Muscle layer of colon (tissue), 2 donors: Measurements from ENCODE around the gene GNPDA1.

ENCODE experiments used
- H3K27ac ChIP-seq: one replicate; pipeline ENCODE4 v1.7.0; 2013; ENCODE audit warnings: low read depth, mild to moderate bottlenecking, low read length, moderate library complexity
- H3K27me3 ChIP-seq, 2 donors: one replicate each; pipeline ENCODE4 v1.7.0; 2013; ENCODE audit warnings: low read length in 2 of 2, mild to moderate bottlenecking in 2 of 2; ENCODE audit not compliant: insufficient read depth in 2 of 2, control insufficient read depth in 1 of 2
- H3K36me3 ChIP-seq: one replicate; pipeline ENCODE4 v1.7.0; 2013; ENCODE audit warnings: mild to moderate bottlenecking, low read length; ENCODE audit not compliant: insufficient read depth
- H3K4me1 ChIP-seq: one replicate; pipeline ENCODE4 v1.7.0; 2013; ENCODE audit warnings: mild to moderate bottlenecking, low read length; ENCODE audit not compliant: insufficient read depth
- H3K4me3 ChIP-seq, 2 donors: one replicate each; pipeline ENCODE4 v1.7.0; 2013; ENCODE audit warnings: low read length in 2 of 2, low read depth in 1 of 2, mild to moderate bottlenecking in 1 of 2, moderate library complexity in 1 of 2
- H3K9ac ChIP-seq: one replicate; pipeline ENCODE4 v1.7.0; 2013; ENCODE audit warnings: low read length
- H3K9me3 ChIP-seq: one replicate; pipeline ENCODE4 v1.7.0; 2013; ENCODE audit warnings: mild to moderate bottlenecking, low read length
- donor health status: abdominal sarcoma.
- donor health status: Adenocarcinoma of cecum.

Gene GNPDA1

GRCh38 chr5:141960449-141961323 is 52.1 kb downstream of the GNPDA1 start:
- no peak overlapping the region for H3K9ac ChIP-seq
- H3K4me3 ChIP-seq, result no peak overlapping the region
- H3K36me3 ChIP-seq, result no peaks in the 10 kb centered on the region
- no peaks in the 10 kb centered on the region for H3K27me3 ChIP-seq
- H3K27ac ChIP-seq, result no peak overlapping the region
- peaks cover 11% of the 10 kb centered on the region for H3K4me1 ChIP-seq
- H3K9me3 ChIP-seq, result no peaks in the 10 kb centered on the region

- peaks cover 11% of the 10 kb centered on the region for H3K4me1 ChIP-seq
- no peak overlapping the region for H3K9ac ChIP-seq
- no peaks in the 10 kb centered on the region for H3K9me3 ChIP-seq
- no peaks in the 10 kb centered on the region for H3K36me3 ChIP-seq
- no peak overlapping the region for H3K27ac ChIP-seq
- H3K4me3 ChIP-seq, result no peak overlapping the region
- no peaks in the 10 kb centered on the region for H3K27me3 ChIP-seq
These were observed 52.8 kb downstream of the GNPDA1 start for GRCh38 chr5:141960018-141960417.

GRCh38 chr5:141958546-141959172 is 54.2 kb downstream of the GNPDA1 start:
- Histone ChIP-seq H3K4me1 (peaks cover 11% of the 10 kb centered on the region), H3K27ac (no peak overlapping the region), H3K9me3 (no peaks in the 10 kb centered on the region), H3K27me3 (no peaks in the 10 kb centered on the region), H3K36me3 (no peaks in the 10 kb centered on the region), H3K9ac (no peak overlapping the region), H3K4me3 (no peak overlapping the region)

- Histone ChIP-seq H3K9me3 (no peaks in the 10 kb centered on the region), H3K4me3 (no peak within 1 kb of the TSS), H3K36me3 (no peaks in the 10 kb centered on the region), H3K4me1 (peaks cover 11% of the 10 kb centered on the region), H3K27ac (no peak within 1 kb of the TSS), H3K9ac (no peak within 1 kb of the TSS), H3K27me3 (no peaks in the 10 kb centered on the region)
These were observed 54.7 kb downstream of the GNPDA1 start, which contains the start of gene PCDH12 for GRCh38 chr5:141958113-141958512. TSS of gene PCDH12 (minus strand) at chr5:141958202. CDS start at chr5:141957851, 351 bp downstream.

- no peaks in the 10 kb centered on the region for H3K9me3 ChIP-seq
- no peaks in the 10 kb centered on the region for H3K36me3 ChIP-seq
- peaks cover 11% of the 10 kb centered on the region for H3K4me1 ChIP-seq
- H3K4me3 ChIP-seq, result no peak overlapping the region
- no peaks in the 10 kb centered on the region for H3K27me3 ChIP-seq
- no peak overlapping the region for H3K9ac ChIP-seq
- no peak overlapping the region for H3K27ac ChIP-seq
These were observed 55.3 kb downstream of the GNPDA1 start for GRCh38 chr5:141957367-141957996.

- no peak overlapping the region for H3K4me3 ChIP-seq
- H3K27ac ChIP-seq, result no peak overlapping the region
- no peaks in the 10 kb centered on the region for H3K27me3 ChIP-seq
- no peak overlapping the region for H3K9ac ChIP-seq
- peaks cover 12% of the 10 kb centered on the region for H3K36me3 ChIP-seq
- H3K4me1 ChIP-seq, result no peaks in the 10 kb centered on the region
- no peaks in the 10 kb centered on the region for H3K9me3 ChIP-seq
These were observed 58.6 kb downstream of the GNPDA1 start for GRCh38 chr5:141954194-141954593.

- no peak overlapping the region for H3K9ac ChIP-seq
- H3K27me3 ChIP-seq, result no peaks in the 10 kb centered on the region
- H3K9me3 ChIP-seq, result no peaks in the 10 kb centered on the region
- no peak overlapping the region for H3K4me3 ChIP-seq
- H3K36me3 ChIP-seq, result peaks cover 12% of the 10 kb centered on the region
- no peaks in the 10 kb centered on the region for H3K4me1 ChIP-seq
- H3K27ac ChIP-seq, result no peak overlapping the region
These were observed 60.8 kb downstream of the GNPDA1 start for GRCh38 chr5:141952020-141952419.

- Histone ChIP-seq H3K4me3 (no peak overlapping the region), H3K9me3 (no peaks in the 10 kb centered on the region), H3K27me3 (no peaks in the 10 kb centered on the region), H3K36me3 (peaks cover 12% of the 10 kb centered on the region), H3K4me1 (peaks cover 2% of the 10 kb centered on the region), H3K27ac (no peak overlapping the region), H3K9ac (no peak overlapping the region)
These were observed 61.5 kb downstream of the GNPDA1 start for GRCh38 chr5:141951332-141951781.
